Stimulated activated effector memory CD8-positive, alpha-beta T cell treated with anti-CD3 and anti-CD28 coated beads, Interleukin-12 subunit alpha, Interleukin-12 subunit beta, amount 100 ng/mL, for 72 hours (primary cell): Measurements from ENCODE around the gene PSMF1.

Experiments used
- ATAC-seq: fragments of 150-1000 bp; cut with Tn5 transposase; 2 replicates; pipeline ENCODE4 v1.10.0; 2021
- DNase-seq, 2 donors: peaks; one replicate each; pipeline ENCODE4 v3.0.0; 2021 to 2022; ENCODE audit warnings: low spot score in 2 of 2
- H3K27ac Mint-ChIP-seq: one replicate; pipeline ENCODE4 v1.8.0; 2022; ENCODE audit warnings: mild to moderate bottlenecking, mixed read lengths
- H3K36me3 Mint-ChIP-seq: one replicate; pipeline ENCODE4 v1.8.0; 2022; ENCODE audit warnings: mild to moderate bottlenecking, mixed read lengths
- H3K4me1 Mint-ChIP-seq: one replicate; pipeline ENCODE4 v1.8.0; 2022; ENCODE audit warnings: mixed read lengths
- H3K4me3 Mint-ChIP-seq: one replicate; pipeline ENCODE4 v1.8.0; 2022; ENCODE audit warnings: mild to moderate bottlenecking, mixed read lengths
- H3K9me3 Mint-ChIP-seq: one replicate; pipeline ENCODE4 v1.8.0; 2022; ENCODE audit warnings: mixed read lengths

The PSMF1 gene

DNA sequence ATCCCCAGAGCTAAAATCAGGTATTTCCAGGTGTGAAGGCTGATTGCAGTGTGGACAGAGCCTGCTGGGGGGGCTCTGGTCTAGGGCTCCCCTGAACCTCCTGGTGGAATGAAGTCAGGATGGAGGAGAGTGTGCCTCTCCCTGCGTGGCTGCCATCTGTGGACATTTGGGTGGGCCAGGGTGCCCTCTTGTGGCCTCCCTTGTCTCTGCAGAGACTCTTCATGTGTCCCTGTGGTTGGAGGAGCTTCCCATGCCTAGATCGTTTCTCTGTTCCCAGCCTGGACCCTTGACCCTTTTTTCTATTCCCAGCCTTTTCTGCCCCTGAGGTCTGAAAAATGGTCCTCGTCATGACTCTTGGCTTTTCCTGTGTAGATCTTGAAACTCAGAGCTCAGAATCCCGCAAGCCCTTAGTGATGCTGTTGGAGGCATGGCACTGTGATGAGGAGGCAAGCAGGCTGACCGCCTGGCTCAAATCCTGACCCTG is 9.9 kb upstream of the PSMF1 start:
- H3K36me3 Mint-ChIP-seq = no peaks in the 10 kb centered on the region
- no peaks in the 10 kb centered on the region for H3K9me3 Mint-ChIP-seq
- peak; percentile 35 to 74 for DNase-seq
- no peak overlapping the region for H3K27ac Mint-ChIP-seq
- no peaks in the 10 kb centered on the region for H3K4me1 Mint-ChIP-seq
- ATAC-seq = peak; percentile 72
- no peak overlapping the region for H3K4me3 Mint-ChIP-seq

DNA sequence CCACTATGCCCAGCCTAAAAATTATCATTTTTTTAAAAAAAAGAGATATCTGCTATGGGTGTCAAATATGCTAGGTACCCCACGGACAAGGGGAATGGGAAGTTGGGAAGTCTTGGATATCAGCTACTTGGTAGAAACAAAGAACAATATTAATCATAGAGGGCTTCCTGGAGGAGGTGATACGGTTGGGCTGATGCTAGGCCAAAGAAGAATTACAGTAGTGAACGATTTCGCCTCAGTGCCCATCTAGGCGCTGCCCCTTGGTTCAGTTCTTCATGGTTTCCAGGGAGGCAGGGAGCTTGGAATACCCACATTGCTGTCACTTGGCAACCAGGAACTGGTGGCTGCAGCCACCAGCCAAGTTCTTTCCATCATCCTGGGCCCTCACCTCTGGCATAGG is 5.5 kb upstream of the PSMF1 start:
- Mint-ChIP-seq H3K27ac (no peak overlapping the region), H3K9me3 (no peaks in the 10 kb centered on the region), H3K4me3 (no peak overlapping the region), H3K36me3 (no peaks in the 10 kb centered on the region), H3K4me1 (peaks cover 13% of the 10 kb centered on the region)
- ATAC-seq (no peak), DNase-seq (no peak)

- no peak for DNase-seq
- no peak for ATAC-seq
- no peaks in the 10 kb centered on the region for H3K9me3 Mint-ChIP-seq
- peaks cover 52% of the 10 kb centered on the region for H3K4me1 Mint-ChIP-seq
- peaks cover 38% of the 10 kb centered on the region for H3K36me3 Mint-ChIP-seq
- peak overlapping the region; percentile 88 for H3K27ac Mint-ChIP-seq
- peak overlapping the region; percentile 87 for H3K4me3 Mint-ChIP-seq
Measured at GRCh38 chr20:1118004-1118335, 432 bp upstream of the PSMF1 start.

DNA sequence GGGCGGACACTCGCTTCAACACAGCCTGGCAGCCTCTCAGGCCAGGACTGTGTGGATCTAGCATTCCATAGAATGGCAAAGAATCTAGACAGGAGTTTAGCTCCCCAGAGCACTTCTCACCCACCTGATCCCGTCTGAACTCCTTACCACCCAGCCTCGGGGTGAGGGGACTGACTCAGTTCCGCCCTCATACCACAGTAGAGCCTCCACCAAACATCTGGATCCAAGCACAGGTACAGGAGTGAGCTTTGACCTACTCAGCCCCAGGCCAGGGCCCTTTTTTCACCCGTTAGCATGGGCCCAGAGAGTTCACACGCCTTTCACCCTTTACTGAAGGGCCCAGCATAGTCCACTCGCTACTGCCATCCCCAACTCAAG is 715 bp downstream of the PSMF1 start:
- Mint-ChIP-seq H3K9me3 (no peaks in the 10 kb centered on the region), H3K27ac (peak overlapping the region; percentile 88), H3K4me1 (peaks cover 64% of the 10 kb centered on the region), H3K4me3 (peak overlapping the region; percentile 87), H3K36me3 (peaks cover 49% of the 10 kb centered on the region)
- DNase-seq (no peak), ATAC-seq (no peak)

GRCh38 chr20:1119524-1119923 is 1.1 kb downstream of the PSMF1 start:
- Mint-ChIP-seq H3K9me3 (no peaks in the 10 kb centered on the region), H3K4me3 (peak overlapping the region; percentile 87), H3K4me1 (peaks cover 67% of the 10 kb centered on the region)

GRCh38 chr20:1121429-1121828 is 3.0 kb downstream of the PSMF1 start:
- ATAC-seq = no peak
- Mint-ChIP-seq H3K4me1 (peaks cover 70% of the 10 kb centered on the region), H3K36me3 (peaks cover 72% of the 10 kb centered on the region)

More at GRCh38 chr20:1119524-1119923, 1.1 kb downstream of the PSMF1 start:
- no peak for DNase-seq
- no peak for ATAC-seq
- H3K36me3 Mint-ChIP-seq = peaks cover 53% of the 10 kb centered on the region
- H3K27ac Mint-ChIP-seq = peak overlapping the region; percentile 88

DNA sequence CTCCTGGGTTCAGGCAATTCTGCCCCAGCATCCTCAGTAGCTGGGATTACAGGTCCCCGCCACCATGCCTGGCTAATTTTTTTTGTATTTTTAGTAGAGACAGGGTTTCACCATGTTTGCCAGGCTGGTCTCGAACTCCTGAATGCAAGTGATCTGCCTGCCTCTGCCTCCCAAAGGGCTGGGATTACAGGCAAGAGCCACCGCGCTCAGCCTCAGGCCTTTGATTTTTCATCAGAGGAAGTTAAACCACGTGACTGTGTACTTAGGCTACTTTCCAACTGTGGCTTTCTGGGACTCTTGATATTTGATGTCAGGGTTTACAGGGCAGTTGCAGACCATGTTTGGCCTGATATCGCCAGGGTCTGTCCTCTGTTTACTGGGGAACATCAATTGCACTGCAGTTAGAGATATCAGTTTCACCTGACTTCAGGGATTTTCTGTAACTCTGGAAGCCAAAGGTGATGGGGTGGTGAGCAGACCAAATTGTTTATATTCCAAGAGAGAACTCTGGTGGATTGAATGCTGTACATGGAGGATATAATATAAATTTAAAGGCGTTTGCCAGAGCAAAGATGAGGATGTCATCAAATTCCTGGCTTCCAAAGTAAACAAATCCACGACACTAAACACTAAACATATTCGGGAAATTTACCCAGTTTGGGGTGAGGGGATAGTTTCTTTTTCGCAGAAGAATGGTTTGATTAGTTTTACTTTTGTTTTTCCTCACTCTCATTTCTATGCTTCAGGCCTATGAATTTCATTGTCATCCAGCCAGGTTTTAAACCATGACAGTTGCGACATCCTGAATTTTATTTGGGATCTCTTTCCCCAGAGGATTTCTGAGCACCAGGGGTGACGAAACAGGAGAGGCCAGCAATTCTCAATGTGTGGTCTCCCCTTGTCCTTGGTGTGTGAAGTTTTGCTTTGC is 4.2 kb downstream of the PSMF1 start:
- Mint-ChIP-seq H3K9me3 (no peaks in the 10 kb centered on the region), H3K4me3 (peak overlapping the region; percentile 87), H3K36me3 (peaks cover 85% of the 10 kb centered on the region), H3K4me1 (peaks cover 60% of the 10 kb centered on the region), H3K27ac (peak overlapping the region; percentile 50)
- DNase-seq (no peak), ATAC-seq (no peak)

More at GRCh38 chr20:1121429-1121828, 3.0 kb downstream of the PSMF1 start:
- Mint-ChIP-seq H3K4me3 (peak overlapping the region; percentile 87), H3K9me3 (no peaks in the 10 kb centered on the region), H3K27ac (peak overlapping the region; percentile 50)
- DNase-seq = no peak

GRCh38 chr20:1123666-1124065 is 5.3 kb downstream of the PSMF1 start:
- peaks cover 95% of the 10 kb centered on the region for H3K36me3 Mint-ChIP-seq
- peaks cover 56% of the 10 kb centered on the region for H3K4me1 Mint-ChIP-seq
- no peak overlapping the region for H3K4me3 Mint-ChIP-seq
- H3K9me3 Mint-ChIP-seq = no peaks in the 10 kb centered on the region
- ATAC-seq = no peak
- peak overlapping the region; percentile 21 for H3K27ac Mint-ChIP-seq
- no peak for DNase-seq

DNA sequence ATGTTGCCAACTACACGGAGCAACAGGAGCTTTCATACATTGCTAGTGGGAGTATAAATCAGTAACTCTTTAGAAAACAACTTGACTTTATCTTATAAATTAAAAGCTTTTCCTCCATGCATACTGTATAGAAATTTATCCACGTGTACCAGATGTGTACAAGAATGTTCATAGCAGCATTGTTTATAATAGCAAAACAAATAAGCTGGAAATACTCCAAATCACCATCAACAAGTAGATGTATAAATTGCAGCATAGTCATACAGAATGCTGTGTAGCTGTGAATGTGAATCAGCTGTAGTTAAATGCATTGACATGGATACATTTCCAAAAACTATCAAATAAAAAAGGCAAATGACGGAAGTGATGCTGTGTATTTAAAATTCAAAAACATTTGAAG is 6.0 kb downstream of the PSMF1 start:
- H3K4me1 Mint-ChIP-seq = peaks cover 51% of the 10 kb centered on the region

GRCh38 chr20:1125277-1125676 is 6.9 kb downstream of the PSMF1 start:
- Mint-ChIP-seq H3K9me3 (no peaks in the 10 kb centered on the region), H3K4me1 (peaks cover 42% of the 10 kb centered on the region), H3K36me3 (peaks cover 100% of the 10 kb centered on the region), H3K4me3 (no peak overlapping the region), H3K27ac (peak overlapping the region; percentile 29)
- ATAC-seq = no peak
- DNase-seq = no peak

More for the DNA sequence above, 6.0 kb downstream of the PSMF1 start:
- Mint-ChIP-seq H3K9me3 (no peaks in the 10 kb centered on the region), H3K27ac (peak overlapping the region; percentile 29), H3K36me3 (peaks cover 97% of the 10 kb centered on the region), H3K4me3 (no peak overlapping the region)
- no peak for DNase-seq
- ATAC-seq = no peak

- Mint-ChIP-seq H3K4me3 (no peak overlapping the region), H3K27ac (no peak overlapping the region), H3K9me3 (no peaks in the 10 kb centered on the region), H3K36me3 (peaks cover 100% of the 10 kb centered on the region), H3K4me1 (peaks cover 41% of the 10 kb centered on the region)
- ATAC-seq = no peak
- DNase-seq = no peak
Measured at GRCh38 chr20:1127840-1128239, 9.4 kb downstream of the PSMF1 start.

DNA sequence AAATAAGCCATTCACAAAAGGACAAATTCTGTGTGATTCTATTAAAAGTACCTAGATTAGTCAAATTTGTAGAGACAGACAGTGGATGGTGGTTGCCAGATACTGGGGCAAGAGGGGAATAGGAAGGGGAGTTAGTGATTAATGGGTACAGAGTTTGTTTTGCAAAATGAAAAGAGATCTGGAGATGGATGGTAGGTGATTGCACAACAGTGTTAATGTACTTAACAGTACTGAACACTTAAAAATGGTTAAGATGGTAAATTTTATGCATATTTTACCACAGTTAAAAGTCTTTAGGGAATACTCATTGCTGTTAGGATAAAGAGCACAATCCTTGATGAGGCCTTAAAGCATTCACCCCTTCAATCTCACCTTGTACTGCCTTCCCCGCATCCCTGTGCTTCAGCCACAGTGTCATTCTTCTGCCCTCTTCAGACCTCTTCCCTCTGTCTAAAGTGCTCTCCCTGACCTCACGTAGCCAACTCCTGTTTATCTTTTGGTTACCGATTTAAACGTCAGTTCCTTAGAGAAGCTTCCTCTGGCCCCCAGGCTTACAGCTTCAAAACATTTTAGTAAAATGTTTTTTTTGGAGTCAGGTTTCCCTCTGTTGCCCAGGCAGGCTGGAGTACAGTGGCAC is 11.8 kb downstream of the PSMF1 start:
- no peaks in the 10 kb centered on the region for H3K9me3 Mint-ChIP-seq
- no peak for DNase-seq
- no peak overlapping the region for H3K4me3 Mint-ChIP-seq
- peaks cover 34% of the 10 kb centered on the region for H3K4me1 Mint-ChIP-seq
- peaks cover 100% of the 10 kb centered on the region for H3K36me3 Mint-ChIP-seq
- ATAC-seq = no peak
- peak overlapping the region; percentile 72 for H3K27ac Mint-ChIP-seq

GRCh38 chr20:1130847-1131246 is 12.4 kb downstream of the PSMF1 start:
- peak overlapping the region; percentile 72 for H3K27ac Mint-ChIP-seq
- H3K36me3 Mint-ChIP-seq = peaks cover 100% of the 10 kb centered on the region
- no peak overlapping the region for H3K4me3 Mint-ChIP-seq
- H3K9me3 Mint-ChIP-seq = no peaks in the 10 kb centered on the region
- ATAC-seq (no peak), DNase-seq (no peak)
- H3K4me1 Mint-ChIP-seq = peaks cover 36% of the 10 kb centered on the region

DNA sequence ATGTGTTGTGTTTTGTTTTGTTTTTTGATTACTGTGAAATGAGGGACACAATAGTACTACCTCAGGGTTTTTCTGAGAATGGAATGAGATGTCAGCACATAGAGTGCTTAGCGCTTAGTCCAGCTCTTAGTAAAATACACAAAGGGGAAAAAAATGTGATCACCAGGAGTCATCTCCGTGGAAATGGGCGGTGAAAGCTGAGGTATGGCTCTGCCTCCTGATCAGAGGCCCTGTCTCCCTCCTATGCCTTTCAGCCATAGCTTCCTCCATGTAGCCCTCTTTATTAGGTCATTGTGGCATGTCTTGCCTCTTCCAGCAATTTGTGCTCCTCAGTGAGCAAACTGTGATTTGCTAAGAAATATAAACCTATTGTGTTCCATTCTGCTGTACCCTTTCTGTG is 13.0 kb downstream of the PSMF1 start:
- H3K27ac Mint-ChIP-seq = no peak overlapping the region

GRCh38 chr20:1134355-1134754 is 16.0 kb downstream of the PSMF1 start:
- ATAC-seq = no peak
- no peak for DNase-seq
- Mint-ChIP-seq H3K27ac (peak overlapping the region; percentile 71), H3K9me3 (no peaks in the 10 kb centered on the region), H3K36me3 (peaks cover 100% of the 10 kb centered on the region), H3K4me3 (no peak overlapping the region), H3K4me1 (peaks cover 36% of the 10 kb centered on the region)

More for the DNA sequence above, 13.0 kb downstream of the PSMF1 start:
- no peak overlapping the region for H3K4me3 Mint-ChIP-seq
- ATAC-seq (no peak), DNase-seq (no peak)
- peaks cover 36% of the 10 kb centered on the region for H3K4me1 Mint-ChIP-seq
- H3K9me3 Mint-ChIP-seq = no peaks in the 10 kb centered on the region
- H3K36me3 Mint-ChIP-seq = peaks cover 100% of the 10 kb centered on the region

GRCh38 chr20:1134836-1135235 is 16.4 kb downstream of the PSMF1 start:
- peak overlapping the region; percentile 71 for H3K27ac Mint-ChIP-seq
- no peak overlapping the region for H3K4me3 Mint-ChIP-seq
- peaks cover 36% of the 10 kb centered on the region for H3K4me1 Mint-ChIP-seq
- no peaks in the 10 kb centered on the region for H3K9me3 Mint-ChIP-seq
- peaks cover 100% of the 10 kb centered on the region for H3K36me3 Mint-ChIP-seq
- no peak for DNase-seq
- no peak for ATAC-seq
